Neural cell (in vitro differentiated cells): ENCODE measurements around the gene ACTN2. TPM values are rescaled to one million over a fixed set of nuclear protein-coding genes. Genes with fewer than 3 reads are reported as not detected.

Source experiments
- H2AFZ ChIP-seq: fragments of 200-600, 300-800 bp; sonication (generic), shearing (Covaris generic); 2 replicates; pipeline ENCODE4 v1.6.0; 2014; ENCODE audit warnings: low read depth, mild to moderate bottlenecking, antibody characterized with exemption, low read length, moderate library complexity
- H3F3A ChIP-seq: fragments of 200-600 bp; shearing (Covaris generic); 2 replicates; pipeline ENCODE4 v1.6.1; 2016; ENCODE audit warnings: mild to moderate bottlenecking, moderate library complexity, mixed read lengths, antibody characterized with exemption, low read length; ENCODE audit not compliant: insufficient read depth, poor library complexity, severe bottlenecking
- H3K27ac ChIP-seq: fragments of 200-600, 300-800 bp; sonication (generic), shearing (Covaris generic); 2 replicates; pipeline ENCODE4 v1.5.1; 2014; ENCODE audit warnings: mild to moderate bottlenecking, low read length, moderate library complexity
- H3K27me3 ChIP-seq: fragments of 300-800, 200-600 bp; sonication (generic), shearing (Covaris generic); 2 replicates; pipeline ENCODE4 v1.6.0; 2014; ENCODE audit warnings: mild to moderate bottlenecking, low read depth, low read length, moderate library complexity; ENCODE audit not compliant: insufficient read depth
- H3K36me3 ChIP-seq: fragments of 300-800, 200-600 bp; sonication (generic), shearing (Covaris generic); 2 replicates; pipeline ENCODE4 v1.5.1; 2014; ENCODE audit warnings: mild to moderate bottlenecking, antibody characterized with exemption, low read length, moderate library complexity; ENCODE audit not compliant: insufficient read depth
- H3K4me2 ChIP-seq: fragments of 300-800, 200-600 bp; sonication (generic), shearing (Covaris generic); 2 replicates; pipeline ENCODE4 v1.6.0; 2014; ENCODE audit warnings: mild to moderate bottlenecking, low read length
- H3K4me3 ChIP-seq: fragments of 300-800, 200-600 bp; sonication (generic), shearing (Covaris generic); 2 replicates; pipeline ENCODE4 v1.5.1; 2014; ENCODE audit warnings: mild to moderate bottlenecking, low read length, moderate library complexity
- H3K79me2 ChIP-seq: fragments of 200-600 bp; shearing (Covaris generic); replicated peaks from 2 replicates; pipeline ENCODE4 v1.6.0; 2014; ENCODE audit warnings: mild to moderate bottlenecking, low read length, moderate library complexity; ENCODE audit not compliant: insufficient read depth
- H3K9ac ChIP-seq: fragments of 300-800, 200-600 bp; sonication (generic), shearing (Covaris generic); 2 replicates; pipeline ENCODE4 v1.6.1; 2016; ENCODE audit warnings: mild to moderate bottlenecking, low read length, mixed read lengths
- H3K9me2 ChIP-seq: fragments of 200-600 bp; shearing (Covaris generic); 2 replicates; pipeline ENCODE4 v1.6.1; 2016; ENCODE audit warnings: mild to moderate bottlenecking, low read length, mixed read lengths; ENCODE audit not compliant: insufficient read depth
- H3K9me3 ChIP-seq: fragments of 200-600, 300-800 bp; sonication (generic), shearing (Covaris generic); 2 replicates; pipeline ENCODE4 v1.6.1; 2016; ENCODE audit warnings: mild to moderate bottlenecking, mixed run types, low read length, moderate library complexity, mixed read lengths
- H4K20me1 ChIP-seq: fragments of 200-600 bp; shearing (Covaris generic); 2 replicates; pipeline ENCODE4 v1.6.1; 2016; ENCODE audit warnings: mild to moderate bottlenecking, mixed run types; ENCODE audit not compliant: insufficient read depth
- EP300 ChIP-seq: fragments of 450-650 bp; conservative IDR thresholded peaks from 2 replicates; pipeline ENCODE4 v1.6.1; 2014; ENCODE audit warnings: antibody characterized with exemption, mild to moderate bottlenecking, moderate library complexity; ENCODE audit not compliant: poor library complexity, severe bottlenecking
- EZH2 ChIP-seq: fragments of 200-600, 300-800 bp; shearing (Covaris generic), sonication (generic); IDR thresholded peaks from 2 replicates; pipeline ENCODE4 v1.6.1; 2014; ENCODE audit warnings: antibody characterized with exemption, low read length, borderline replicate concordance, mild to moderate bottlenecking; ENCODE audit not compliant: insufficient read depth, poor library complexity, severe bottlenecking
- MXI1 ChIP-seq: fragments of 450-650 bp; conservative IDR thresholded peaks from 2 replicates; pipeline ENCODE4 v1.6.1; 2014; ENCODE audit warnings: antibody characterized with exemption, mild to moderate bottlenecking; ENCODE audit not compliant: poor library complexity, severe bottlenecking
- POLR2AphosphoS5 ChIP-seq: IDR thresholded peaks from 2 replicates; pipeline ENCODE4 v1.6.1; 2012
- RAD21 ChIP-seq: fragments of 450-650 bp; conservative IDR thresholded peaks from 2 replicates; pipeline ENCODE4 v1.6.1; 2014; ENCODE audit warnings: antibody characterized with exemption, mild to moderate bottlenecking, moderate library complexity
- REST ChIP-seq: IDR thresholded peaks from 2 replicates; pipeline ENCODE4 v1.6.1; 2012; ENCODE audit warnings: borderline replicate concordance
- SMC3 ChIP-seq: fragments of 450-650 bp; conservative IDR thresholded peaks from 2 replicates; pipeline ENCODE4 v1.6.1; 2014; ENCODE audit warnings: antibody characterized with exemption, mild to moderate bottlenecking, moderate library complexity; ENCODE audit not compliant: poor library complexity
- TAF1 ChIP-seq: IDR thresholded peaks from 2 replicates; pipeline ENCODE4 v1.6.1; 2012; ENCODE audit warnings: low read depth
- polyA plus RNA-seq: library from polyadenylated mRNA; depleted of rRNA; stranded (reverse); fragments of >200 nt; gene quantifications from 2 replicates; pipeline ENCODE4 v1.2.3, GENCODE V29; 2014
- TF ChIP-seq, protein P1 (sequence below): fragments of 450-650 bp; IDR thresholded peaks from 2 replicates; pipeline ENCODE4 v1.5.1; 2014; ENCODE audit warnings: antibody characterized with exemption, mild to moderate bottlenecking, moderate library complexity; ENCODE audit not compliant: poor library complexity, severe bottlenecking

ACTN2 gene
- polyA plus RNA-seq, 1 donor from 2014 or later, result 6.1 TPM

- Histone ChIP-seq H3K9me2 (no peaks in the 10 kb centered on the region), H4K20me1 (no peaks in the 10 kb centered on the region), H3K27me3 (peaks cover 4% of the 10 kb centered on the region), H3K27ac (no peak overlapping the region), H3K9me3 (no peaks in the 10 kb centered on the region), H3F3A (no peaks in the 10 kb centered on the region), H3K4me2 (no peak overlapping the region), H3K79me2 (no peaks in the 10 kb centered on the region), H2AFZ (no peak overlapping the region), H3K9ac (no peak overlapping the region), H3K36me3 (no peaks in the 10 kb centered on the region), H3K4me3 (no peak overlapping the region)
- TF ChIP-seq RAD21, result no peak
These were observed 114.3 kb downstream of the ACTN2 start for GRCh38 chr1:236800623-236801022.

- Histone ChIP-seq H2AFZ (no peak overlapping the region), H3K27me3 (no peaks in the 10 kb centered on the region), H3K4me2 (no peak overlapping the region), H3K79me2 (no peaks in the 10 kb centered on the region), H3K36me3 (no peaks in the 10 kb centered on the region), H3K9me2 (no peaks in the 10 kb centered on the region), H3K9ac (no peak overlapping the region), H3K4me3 (no peak overlapping the region), H3K9me3 (no peaks in the 10 kb centered on the region), H4K20me1 (no peaks in the 10 kb centered on the region), H3K27ac (no peak overlapping the region), H3F3A (no peaks in the 10 kb centered on the region)
- no peak for TF ChIP-seq EZH2
- no peak for TF ChIP-seq RAD21
- TF ChIP-seq REST, result no peak
- TF ChIP-seq, protein P1, sequence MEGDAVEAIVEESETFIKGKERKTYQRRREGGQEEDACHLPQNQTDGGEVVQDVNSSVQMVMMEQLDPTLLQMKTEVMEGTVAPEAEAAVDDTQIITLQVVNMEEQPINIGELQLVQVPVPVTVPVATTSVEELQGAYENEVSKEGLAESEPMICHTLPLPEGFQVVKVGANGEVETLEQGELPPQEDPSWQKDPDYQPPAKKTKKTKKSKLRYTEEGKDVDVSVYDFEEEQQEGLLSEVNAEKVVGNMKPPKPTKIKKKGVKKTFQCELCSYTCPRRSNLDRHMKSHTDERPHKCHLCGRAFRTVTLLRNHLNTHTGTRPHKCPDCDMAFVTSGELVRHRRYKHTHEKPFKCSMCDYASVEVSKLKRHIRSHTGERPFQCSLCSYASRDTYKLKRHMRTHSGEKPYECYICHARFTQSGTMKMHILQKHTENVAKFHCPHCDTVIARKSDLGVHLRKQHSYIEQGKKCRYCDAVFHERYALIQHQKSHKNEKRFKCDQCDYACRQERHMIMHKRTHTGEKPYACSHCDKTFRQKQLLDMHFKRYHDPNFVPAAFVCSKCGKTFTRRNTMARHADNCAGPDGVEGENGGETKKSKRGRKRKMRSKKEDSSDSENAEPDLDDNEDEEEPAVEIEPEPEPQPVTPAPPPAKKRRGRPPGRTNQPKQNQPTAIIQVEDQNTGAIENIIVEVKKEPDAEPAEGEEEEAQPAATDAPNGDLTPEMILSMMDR, result no peak
- TF ChIP-seq SMC3, result no peak
- TF ChIP-seq TAF1, result no peak
- TF ChIP-seq MXI1, result no peak
- TF ChIP-seq EP300, result no peak
- TF ChIP-seq POLR2AphosphoS5, result no peak
These were observed 116.0 kb downstream of the ACTN2 start for GRCh38 chr1:236802264-236802663.

GRCh38 chr1:236806634-236807033 is 120.3 kb downstream of the ACTN2 start:
- no peak overlapping the region for H3K27ac ChIP-seq
- no peak for TF ChIP-seq RAD21
- H2AFZ ChIP-seq, result no peak overlapping the region
- no peaks in the 10 kb centered on the region for H3K9me3 ChIP-seq
- H4K20me1 ChIP-seq, result no peaks in the 10 kb centered on the region
- no peaks in the 10 kb centered on the region for H3K36me3 ChIP-seq
- no peaks in the 10 kb centered on the region for H3K9me2 ChIP-seq
- H3K79me2 ChIP-seq, result no peaks in the 10 kb centered on the region
- no peaks in the 10 kb centered on the region for H3K27me3 ChIP-seq
- H3K9ac ChIP-seq, result no peak overlapping the region
- H3F3A ChIP-seq, result no peaks in the 10 kb centered on the region
- no peak overlapping the region for H3K4me3 ChIP-seq
- no peak overlapping the region for H3K4me2 ChIP-seq
